Measurements from ENCODE around the gene MIPOL1. TPM values are rescaled to one million over a fixed set of nuclear protein-coding genes. Genes with fewer than 3 reads are reported as not detected.

The MIPOL1 gene
- total and polyA plus RNA-seq, 2 donors (not counting 3 experiments of a cell fraction or from before 2014, with no cell fraction given): 3.4 to 33.5 TPM

- Histone ChIP-seq H3K9ac (replicated peaks; ENCODE audit: extremely low read depth, insufficient read depth, low read length) (no peak overlapping the region), H3K9me1 (replicated peaks; ENCODE audit: control insufficient read depth, extremely low read depth, insufficient read depth, low read length) (no peaks in the 10 kb centered on the region), H4K20me1 (replicated peaks; ENCODE audit: control insufficient read depth, extremely low read depth, insufficient read depth, low read length) (peaks cover 6% of the 10 kb centered on the region), H3K27ac (ENCODE audit: insufficient read depth, low read depth, low read length) (no peak overlapping the region), H3K36me3 (ENCODE audit: control insufficient read depth in 2 of 2, extremely low read depth in 1 of 2, insufficient read depth in 2 of 2, low read length in 2 of 2) (no peaks in the 10 kb centered on the region), H3K9me3 (replicated peaks; ENCODE audit: control insufficient read depth, insufficient read depth, low read length) (no peaks in the 10 kb centered on the region), H3K4me2 (ENCODE audit: insufficient read depth, low read length) (no peak overlapping the region), H3K27me3 (ENCODE audit: control insufficient read depth in 2 of 2, insufficient read depth in 2 of 2, low read length in 2 of 2) (peaks cover 70 to 92% of the 10 kb centered on the region in 2 experiments), H3K4me3 (replicated peaks in 1 of 3; ENCODE audit: insufficient read depth in 1 of 3, low read depth in 1 of 3, low read length in 3 of 3) (no peak overlapping the region), H2AFZ (ENCODE audit: low read depth, low read length) (no peak overlapping the region), H3K79me2 (ENCODE audit: control insufficient read depth, insufficient read depth, low read length) (no peaks in the 10 kb centered on the region), H3K4me1 (ENCODE audit: control insufficient read depth, extremely low read depth, insufficient read depth, low read length) (peaks cover 14% of the 10 kb centered on the region)
- ChIA-PET POLR2A (no interaction called here), CTCF (interaction anchor here (1.0 to 2.5 kb wide), 3 partner anchors 11 to 20 kb away, joined by 3 to 11 read pairs (median 3); no protein-coding TSS in a partner anchor)
- dilution Hi-C loops (cut with MboI; ENCODE audit: extremely low pct_ligation_motif_present, low sequenced_read_pairs): no loop called here
- intact Hi-C loops (cut with micrococcal nuclease): no loop called here
- FAIRE-seq: no peak
- DNase-seq (ENCODE audit: low read depth, low spot score): no peak
- no peak for TF ChIP-seq JUN (IDR thresholded peaks at IDR 0.05; ENCODE audit: borderline replicate concordance, insufficient read depth, insufficient read length, low read depth)
- TF ChIP-seq POLR2A (IDR thresholded peaks at IDR 0.05; ENCODE audit: low read depth, low read length): no peak
- no peak for TF ChIP-seq CTCF (IDR thresholded peaks at IDR 0.05; ENCODE audit: extremely low read depth in 1 of 2, insufficient read depth in 1 of 2, low read depth in 1 of 2, low read length in 2 of 2)
- TF ChIP-seq EZH2 (IDR thresholded peaks at IDR 0.05; ENCODE audit: borderline replicate concordance, low read depth, low read length, severe bottlenecking): no peak
- TF ChIP-seq FOS (IDR thresholded peaks at IDR 0.05; ENCODE audit: borderline replicate concordance, insufficient read depth, low read length): no peak
- TF ChIP-seq GATA2 (IDR thresholded peaks at IDR 0.05; ENCODE audit: insufficient read depth, insufficient read length, low read depth, low read length): no peak
- TF ChIP-seq MYC (IDR thresholded peaks at IDR 0.05; ENCODE audit: low read depth, low read length): no peak
- no peak for TF ChIP-seq POLR2AphosphoS5 (IDR thresholded peaks at IDR 0.05; ENCODE audit: insufficient read depth, low read depth, low read length)
- TF ChIP-seq MAX (IDR thresholded peaks at IDR 0.05; ENCODE audit: insufficient read depth, insufficient read length): no peak
- BruUV-seq (replicated peaks): no TSS peak
Observed at GRCh38 chr14:37586797-37587130, 389.0 kb downstream of the MIPOL1 start.
